Activated naive CD4-positive, alpha-beta T cell treated with anti-CD3 and anti-CD28 coated beads, Interleukin-2, amount 50 U/mL, for 16 hours (primary cell): ENCODE results near the gene FOXO6.

ENCODE experiments used
- DNase-seq: peaks from one replicate; pipeline ENCODE4 v3.0.0-alpha.2; 2020

FOXO6 gene

DNA sequence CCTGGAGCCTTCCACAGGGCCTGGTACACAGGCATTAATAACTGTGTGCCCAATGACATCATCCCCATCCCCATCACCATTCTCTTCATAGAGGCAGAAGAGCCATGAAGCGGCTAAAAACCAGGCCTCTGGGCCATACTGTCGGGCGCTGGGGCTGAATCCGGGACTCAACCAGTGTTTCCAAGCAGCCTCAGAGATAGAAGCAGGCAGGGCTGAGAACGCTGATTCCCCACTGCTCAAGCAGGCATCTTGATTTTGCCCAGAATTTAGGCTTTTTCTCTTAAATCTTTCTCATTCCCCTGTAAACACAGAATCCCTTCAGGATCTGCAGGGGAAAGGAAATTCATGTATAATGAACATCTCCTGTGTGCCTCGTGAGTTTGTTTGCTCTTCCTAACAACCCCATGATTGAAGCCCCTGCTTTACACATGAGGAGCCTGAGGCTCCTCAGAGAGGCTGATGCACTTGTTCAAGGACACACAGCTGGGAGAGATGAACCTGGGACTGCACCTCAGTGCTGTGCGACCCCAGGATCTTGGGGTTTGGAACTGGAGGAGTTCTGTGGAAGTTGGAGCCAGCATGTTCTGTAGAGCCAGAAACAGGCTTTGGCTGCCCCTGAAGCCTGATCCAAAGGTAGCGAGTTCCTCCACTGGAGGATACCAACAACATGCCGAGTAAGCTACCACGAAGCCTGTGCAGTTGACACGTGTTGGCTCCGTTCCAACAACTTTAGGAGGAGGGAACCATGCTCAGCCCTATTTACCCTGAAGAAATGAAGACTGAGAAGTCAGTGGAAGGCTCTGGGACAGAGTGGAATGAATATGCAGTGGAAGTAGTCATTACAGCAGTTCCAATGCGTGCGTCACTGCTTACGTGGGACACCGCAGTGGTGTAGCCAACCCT, 67.8 kb downstream of the FOXO6 start:
- DNase-seq = no peak

DNA sequence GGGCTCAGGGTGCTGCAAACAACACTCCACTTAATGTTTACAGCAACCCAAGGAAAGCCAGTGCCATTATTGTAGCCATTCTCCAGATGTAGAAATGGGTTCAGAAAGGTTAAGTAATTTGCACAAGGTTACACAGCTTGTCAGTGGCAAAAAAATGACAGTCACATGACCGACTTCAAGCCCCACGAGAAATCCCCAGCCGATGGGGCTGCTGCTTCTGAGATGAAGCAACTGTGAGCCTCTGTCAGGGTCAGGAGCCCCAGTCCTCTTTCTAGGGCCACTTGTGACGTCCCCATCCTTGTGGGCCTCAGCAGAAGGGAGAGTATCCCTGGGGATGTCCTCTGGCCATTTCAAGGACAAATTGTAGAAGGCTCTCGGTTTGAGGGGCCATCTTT, 68.4 kb downstream of the FOXO6 start:
- no peak for DNase-seq

DNA sequence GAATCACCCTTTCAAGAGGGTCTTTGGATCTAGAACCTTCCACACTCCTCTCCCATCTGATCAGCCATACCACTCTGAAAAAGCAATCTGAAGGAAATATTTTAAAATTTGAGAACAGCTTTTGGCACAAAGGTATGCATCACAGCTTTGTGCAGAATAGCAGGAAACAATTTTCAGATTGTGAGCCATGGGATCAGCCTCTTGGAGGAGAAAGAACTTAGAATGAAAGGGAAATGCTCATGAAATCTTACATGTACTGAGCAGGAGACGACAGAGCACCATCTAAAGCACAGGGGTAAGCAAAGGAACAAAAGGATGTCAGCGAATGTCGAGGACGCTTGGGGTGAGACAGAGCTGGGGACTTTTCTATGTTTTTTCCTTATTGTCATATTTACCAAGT, 68.8 kb downstream of the FOXO6 start:
- DNase-seq = no peak

DNA sequence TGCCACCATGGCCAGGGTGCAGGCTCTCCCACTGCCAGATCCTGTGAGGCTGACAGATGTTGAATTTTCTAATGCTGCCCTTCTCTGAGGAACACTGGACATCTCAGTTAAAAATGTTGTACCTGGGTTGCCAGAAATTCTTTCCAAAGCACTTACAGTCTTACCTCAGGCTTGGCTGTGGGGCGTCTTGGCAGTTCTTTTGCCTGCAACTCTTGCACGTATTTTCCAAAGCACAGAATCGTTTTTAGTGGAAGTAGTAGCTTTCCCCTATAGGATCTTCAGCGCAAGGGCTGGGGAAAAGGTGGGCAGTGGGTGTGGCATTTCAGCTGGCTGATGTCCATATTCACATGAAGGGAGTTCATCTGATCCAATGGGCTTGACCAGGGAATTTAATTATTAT, 69.3 kb downstream of the FOXO6 start:
- DNase-seq = no peak

DNA sequence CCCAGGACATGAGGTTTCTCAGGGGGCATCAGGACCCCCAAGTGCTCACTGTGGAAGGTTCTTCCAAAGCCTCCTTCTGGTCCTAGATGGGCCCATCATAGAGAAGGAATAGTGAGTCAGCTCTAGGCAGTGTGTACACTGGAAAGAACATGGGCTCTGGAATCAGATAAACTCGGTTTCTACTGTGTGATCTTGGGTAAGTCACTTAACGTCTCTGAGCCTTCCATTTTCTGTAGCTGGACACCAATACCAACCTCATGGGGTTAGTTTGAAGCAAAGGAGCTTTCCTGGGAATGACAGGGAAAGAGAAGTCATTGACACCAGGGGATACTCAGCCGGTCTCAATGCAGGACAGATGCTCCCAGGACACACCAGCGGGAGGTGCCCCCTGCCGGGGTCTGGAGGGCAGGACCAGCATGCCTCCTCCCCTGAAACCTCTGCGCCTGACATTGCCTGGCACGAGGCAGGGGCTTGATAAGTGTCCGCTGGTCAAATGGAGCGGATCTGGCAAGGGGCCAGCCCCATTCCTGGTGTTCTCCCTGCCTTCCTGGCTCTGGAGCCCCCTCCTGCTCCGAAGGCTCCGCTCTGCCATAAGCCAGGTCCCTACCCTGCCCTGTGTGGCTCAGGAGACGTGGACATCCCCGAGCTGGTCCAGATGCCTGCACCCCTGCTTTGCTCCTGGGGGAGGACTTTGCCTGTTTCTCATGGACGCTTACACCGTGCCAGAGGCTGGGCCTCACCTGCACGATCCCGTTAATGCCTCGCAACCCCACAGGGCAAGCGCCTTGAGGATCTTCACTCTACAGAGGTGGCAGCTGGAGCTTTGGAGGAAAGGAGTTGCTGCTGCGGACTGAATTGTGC, 70.5 kb downstream of the FOXO6 start:
- no peak for DNase-seq
